ENCODE measurements around the gene TRIM2.

Gene TRIM2

DNA sequence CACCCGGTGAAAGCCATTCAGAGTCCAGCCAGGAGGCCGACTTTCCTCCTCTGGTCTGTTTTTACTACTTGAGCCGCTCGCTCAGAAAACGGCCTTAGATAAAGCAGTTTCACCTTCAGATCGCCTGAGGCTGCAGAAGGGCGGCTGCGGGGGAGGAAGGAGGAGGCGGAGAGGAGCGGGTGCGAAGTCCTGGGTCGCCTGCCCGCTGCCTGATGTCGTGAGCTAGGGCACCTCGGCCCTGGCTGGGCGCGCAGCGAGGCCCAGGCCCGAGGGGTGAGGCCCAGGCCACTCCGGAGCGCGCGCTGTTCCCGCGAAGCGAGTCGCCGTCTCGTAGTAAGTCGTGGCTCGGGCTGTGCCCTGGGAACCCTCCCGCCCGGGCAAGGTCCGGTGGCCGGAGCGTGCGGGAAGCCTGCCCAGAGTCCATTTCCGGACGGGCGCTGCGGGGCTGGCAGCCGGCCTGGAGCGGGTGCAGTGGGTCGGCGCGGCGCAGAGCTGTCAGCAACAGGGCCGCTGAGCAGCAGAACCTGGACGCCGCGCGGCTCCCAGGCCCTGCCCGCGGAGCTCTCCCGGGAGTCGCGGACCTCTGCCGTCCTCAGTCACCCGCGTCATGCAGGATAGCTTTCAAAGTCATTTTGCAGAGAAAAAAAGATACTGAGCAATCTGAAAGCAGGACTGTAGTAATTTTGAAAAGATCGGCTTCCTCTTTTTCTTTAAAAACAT lies 18.6 kb downstream of the TRIM2 start:
- CTCF ChIA-PET: interaction anchor here (0.7 to 2.0 kb wide), 7 partner anchors 8 to 420 kb away, joined by 3 to 7 read pairs (median 5); no protein-coding TSS in a partner anchor
- no peak for DNase-seq (ENCODE audit: low read depth, low spot score)
- TF ChIP-seq, protein P1, sequence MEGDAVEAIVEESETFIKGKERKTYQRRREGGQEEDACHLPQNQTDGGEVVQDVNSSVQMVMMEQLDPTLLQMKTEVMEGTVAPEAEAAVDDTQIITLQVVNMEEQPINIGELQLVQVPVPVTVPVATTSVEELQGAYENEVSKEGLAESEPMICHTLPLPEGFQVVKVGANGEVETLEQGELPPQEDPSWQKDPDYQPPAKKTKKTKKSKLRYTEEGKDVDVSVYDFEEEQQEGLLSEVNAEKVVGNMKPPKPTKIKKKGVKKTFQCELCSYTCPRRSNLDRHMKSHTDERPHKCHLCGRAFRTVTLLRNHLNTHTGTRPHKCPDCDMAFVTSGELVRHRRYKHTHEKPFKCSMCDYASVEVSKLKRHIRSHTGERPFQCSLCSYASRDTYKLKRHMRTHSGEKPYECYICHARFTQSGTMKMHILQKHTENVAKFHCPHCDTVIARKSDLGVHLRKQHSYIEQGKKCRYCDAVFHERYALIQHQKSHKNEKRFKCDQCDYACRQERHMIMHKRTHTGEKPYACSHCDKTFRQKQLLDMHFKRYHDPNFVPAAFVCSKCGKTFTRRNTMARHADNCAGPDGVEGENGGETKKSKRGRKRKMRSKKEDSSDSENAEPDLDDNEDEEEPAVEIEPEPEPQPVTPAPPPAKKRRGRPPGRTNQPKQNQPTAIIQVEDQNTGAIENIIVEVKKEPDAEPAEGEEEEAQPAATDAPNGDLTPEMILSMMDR (IDR thresholded peaks at IDR 0.05; ENCODE audit: insufficient read depth, low read length, missing control alignments): no peak
- H3K4me3 ChIP-seq (ENCODE audit: low read depth, low read length): peak overlapping the region; percentile 71
- POLR2A ChIA-PET: interaction anchor here (0.8 to 1.0 kb wide), 2 partner anchors 11 to 34 kb away, joined by 3 to 4 read pairs; no protein-coding TSS in a partner anchor

DNA sequence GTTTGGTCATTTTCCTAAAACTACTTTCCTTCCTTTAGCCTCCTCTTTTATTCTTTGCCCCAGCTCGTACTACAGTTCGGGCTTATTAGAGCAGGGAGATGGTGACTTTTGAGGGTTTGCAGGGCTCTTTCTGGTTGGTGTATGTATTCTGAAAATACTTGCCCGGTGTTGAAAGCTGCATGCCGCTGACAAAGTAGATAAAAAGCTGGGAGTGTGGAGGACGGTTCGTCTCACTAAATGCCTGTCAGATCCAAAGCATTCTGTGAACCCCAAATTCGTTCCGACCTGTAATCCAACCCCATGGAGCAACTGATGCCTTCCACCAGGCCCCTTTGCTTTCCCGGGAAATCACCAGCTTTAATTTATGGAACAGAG lies 19.2 kb downstream of the TRIM2 start:
- no peak for DNase-seq (ENCODE audit: low read depth, low spot score)
- TF ChIP-seq, protein P1 (IDR thresholded peaks at IDR 0.05; ENCODE audit: insufficient read depth, low read length, missing control alignments): no peak
- ChIA-PET POLR2A (interaction anchor here (0.8 to 1.0 kb wide), 2 partner anchors 11 to 34 kb away, joined by 3 to 4 read pairs; no protein-coding TSS in a partner anchor), CTCF (interaction anchor here (0.7 to 2.0 kb wide), 7 partner anchors 9 to 420 kb away, joined by 3 to 7 read pairs (median 5); no protein-coding TSS in a partner anchor)
- peak overlapping the region; percentile 71 for H3K4me3 ChIP-seq (ENCODE audit: low read depth, low read length)

DNA sequence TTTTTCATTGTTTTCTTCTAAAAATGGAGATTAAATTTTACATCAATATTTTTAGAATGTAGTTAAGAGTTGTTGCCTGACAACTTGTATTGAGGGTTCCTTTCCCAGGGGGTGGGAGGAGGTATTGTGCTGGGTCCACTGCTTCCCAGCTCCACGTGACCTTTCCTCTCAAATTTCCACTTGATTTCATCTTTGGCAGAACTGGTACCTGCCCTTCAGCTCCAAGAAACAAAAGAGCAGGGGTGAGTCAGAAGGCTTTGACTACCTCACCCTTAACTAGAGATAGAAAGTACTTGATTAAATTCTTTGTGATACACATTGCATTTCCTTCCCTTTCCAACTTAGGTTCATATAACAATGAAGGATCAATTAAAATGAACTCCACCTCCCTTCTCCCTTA lies 19.7 kb downstream of the TRIM2 start:
- CTCF ChIA-PET: interaction anchor here (0.8 to 2.0 kb wide), 6 partner anchors 9 to 419 kb away, joined by 3 to 7 read pairs (median 4); no protein-coding TSS in a partner anchor
- no peak for DNase-seq (ENCODE audit: low read depth, low spot score)
- H3K4me3 ChIP-seq (ENCODE audit: low read depth, low read length): peak overlapping the region; percentile 71

DNA sequence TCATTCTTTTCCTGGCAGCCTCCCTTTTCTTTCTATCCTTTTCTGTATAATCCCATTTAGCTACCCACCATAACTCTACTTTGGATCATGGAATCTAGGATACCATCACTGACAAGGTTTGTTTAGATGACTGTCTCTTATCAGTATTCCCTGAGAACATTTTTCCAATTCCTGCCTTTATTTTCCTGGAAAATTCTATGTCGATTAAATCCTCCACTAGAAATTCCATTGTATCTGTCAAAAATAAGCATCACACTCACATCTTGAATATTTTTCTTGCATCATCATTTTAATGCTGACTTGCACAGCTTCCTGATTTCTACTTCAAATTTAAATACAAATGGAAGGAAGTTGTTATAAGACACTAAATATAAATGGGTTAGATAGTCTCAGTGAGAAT lies 20.2 kb downstream of the TRIM2 start:
- ChIA-PET POLR2A (no interaction called here), CTCF (interaction anchor here (1.8 to 2.0 kb wide), 2 partner anchors 8 to 419 kb away, joined by 6 to 7 read pairs; no protein-coding TSS in a partner anchor)
- no peak overlapping the region; the same call in 1 of the 2 replicates for H3K4me3 ChIP-seq (ENCODE audit: low read depth, low read length)
- TF ChIP-seq, protein P1 (IDR thresholded peaks at IDR 0.05; ENCODE audit: insufficient read depth, low read length, missing control alignments): no peak
- DNase-seq (ENCODE audit: low read depth, low spot score): no peak

More for the DNA sequence above, 19.7 kb downstream of the TRIM2 start:
- POLR2A ChIA-PET: no interaction called here
- TF ChIP-seq, protein P1 (IDR thresholded peaks at IDR 0.05; ENCODE audit: insufficient read depth, low read length, missing control alignments): no peak

DNA sequence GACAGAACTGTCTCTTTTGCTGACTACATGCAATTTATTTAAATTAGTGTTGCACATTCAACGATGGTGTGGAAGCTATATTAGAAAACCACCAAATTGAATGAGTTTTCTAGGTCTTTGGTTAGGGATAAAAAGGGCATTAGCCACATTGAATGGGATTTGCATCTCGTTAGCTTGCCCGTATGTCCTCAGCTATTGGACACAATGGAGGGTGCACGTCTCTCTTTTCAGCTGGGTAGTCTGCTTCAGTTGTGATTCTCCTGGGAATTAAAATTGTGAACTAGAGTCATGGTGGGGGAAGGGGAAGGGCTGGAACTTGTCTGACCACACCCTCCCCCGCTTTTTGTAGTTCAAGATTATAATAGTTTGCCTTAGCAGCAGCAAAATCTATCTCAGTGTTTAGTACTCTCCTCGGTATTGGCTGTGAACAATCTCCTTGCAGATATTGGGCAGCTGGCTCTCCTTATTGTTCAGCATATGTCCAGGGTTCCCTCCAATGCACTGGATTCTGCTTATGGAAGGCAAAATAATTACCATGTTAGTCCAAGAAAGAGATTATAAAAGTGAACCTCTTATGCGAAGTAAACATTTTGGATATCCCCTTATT lies 23.3 kb downstream of the TRIM2 start:
- POLR2A ChIA-PET: no interaction called here
- no peak for DNase-seq (ENCODE audit: low read depth, low spot score)
- TF ChIP-seq, protein P1 (IDR thresholded peaks at IDR 0.05; ENCODE audit: insufficient read depth, low read length, missing control alignments): no peak

More for the DNA sequence above, 23.3 kb downstream of the TRIM2 start:
- CTCF ChIA-PET: interaction anchor here (0.9 to 1.0 kb wide), 2 partner anchors 85 to 114 kb away, joined by 3 to 4 read pairs; no protein-coding TSS in a partner anchor
- H3K4me3 ChIP-seq (ENCODE audit: low read depth, low read length): no peak overlapping the region

All from AG04449 (cell line).